SK-MEL-5 (cell line): Measurements from ENCODE around the gene PGGT1B. TPM values are rescaled to one million over a fixed set of nuclear protein-coding genes. Genes with fewer than 3 reads are reported as not detected.

Experiments
- DNase-seq: peaks from one replicate; pipeline ENCODE4 v3.0.0-alpha.2; 2016; ENCODE audit warnings: low read depth, low spot score
- in situ Hi-C: cut with HindIII; loops from 2 replicates; pipeline ENCODE4 v1.10.0; 2016; ENCODE audit warnings: low sequenced_read_pairs, high pct_unique_total_duplicates, low pct_unique_long_range_greater_than_20kb
- polyA plus RNA-seq, 2 experiments: library from polyadenylated mRNA; depleted of rRNA; stranded (reverse); fragments of >200 nt; gene quantifications; 2 replicates each; pipeline ENCODE4 v1.2.3, GENCODE V29; 2015
- total RNA-seq: library from RNA; depleted of rRNA; stranded (reverse); fragments of >200 nt; shearing (Covaris generic); gene quantifications from 2 replicates; pipeline ENCODE4 v1.2.3, GENCODE V29; 2014; rRNA removed

The PGGT1B gene
- 24.5 and 27.8 TPM in 2 replicates for total RNA-seq
- 4.3 and 9.2 TPM in 2 replicates for polyA plus RNA-seq (2015; cell fraction: cytosol; rRNA removed)
- 10.1 and 18.5 TPM in 2 replicates for polyA plus RNA-seq (2015; cell fraction: nucleus; rRNA removed)

DNA sequence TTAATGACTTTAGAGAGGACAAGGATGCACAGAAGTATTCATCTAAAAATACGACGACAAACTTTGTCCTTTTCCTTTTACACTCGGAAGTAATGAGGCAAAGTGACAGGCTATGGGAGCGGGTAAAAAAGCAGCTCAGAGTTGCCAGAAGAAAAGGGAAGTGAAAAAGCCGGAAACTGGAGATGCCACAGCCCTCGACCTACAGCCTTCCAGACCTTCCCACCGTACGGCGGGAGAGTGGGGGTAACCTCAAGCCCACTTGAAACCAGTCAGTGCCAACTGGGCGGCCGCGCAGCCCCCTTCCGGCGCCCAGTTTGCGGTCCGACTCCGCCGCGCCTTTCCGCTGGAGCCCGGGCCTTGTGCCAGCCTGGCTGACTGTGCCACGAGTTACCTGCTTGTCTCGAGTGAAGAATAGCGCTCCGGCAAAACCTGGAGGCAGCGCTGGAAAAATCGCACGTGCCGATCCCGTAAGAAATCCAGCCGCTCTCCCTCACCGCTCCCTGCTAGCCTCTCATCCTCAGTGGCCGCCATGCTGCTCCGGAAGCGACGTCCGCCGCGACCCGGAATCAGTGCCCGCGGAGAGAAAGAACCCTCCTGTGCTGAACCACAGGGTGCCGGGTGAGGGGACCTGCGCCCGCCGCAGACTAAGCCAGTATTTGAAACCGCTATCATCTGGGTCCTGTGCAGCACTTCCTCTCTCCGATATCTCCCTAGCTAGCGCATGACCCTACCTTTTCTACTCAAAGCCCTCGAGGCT is at the start of gene PGGT1B:
PGGT1B (minus strand) TSS at position 557 of the 757 bp plus-strand sequence; CDS start at position 531, 26 bp downstream.
- DNase-seq, result peak; percentile 68
- in situ Hi-C loops, result no loop called here

DNA sequence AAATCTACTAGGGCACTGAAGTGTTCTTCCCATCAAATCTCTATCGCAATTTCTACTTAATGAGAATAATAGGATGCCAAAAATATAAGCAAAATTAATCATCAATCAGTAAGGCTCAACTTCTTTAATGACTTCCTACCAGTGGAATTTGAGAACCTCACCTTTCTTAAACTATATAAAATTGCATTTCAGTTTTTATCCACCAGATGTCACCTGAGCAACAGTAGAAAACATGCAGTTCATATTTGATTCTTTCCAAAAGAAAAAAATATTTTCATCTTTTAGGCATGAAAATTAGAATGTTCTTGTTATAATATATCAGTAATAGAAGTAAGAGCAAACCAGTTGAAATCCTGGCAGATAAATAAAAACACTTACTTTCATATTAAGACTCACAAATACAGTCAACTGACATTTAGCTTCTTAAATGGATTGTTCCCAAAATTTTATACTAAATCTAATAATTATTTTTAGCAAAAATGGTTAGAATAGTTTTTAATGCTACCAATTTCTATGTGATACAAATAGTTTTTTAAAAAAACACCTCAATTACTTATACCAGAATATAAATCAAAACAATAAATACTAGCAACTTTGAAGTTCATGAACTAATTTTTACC is 47.2 kb upstream of the PGGT1B start:
- in situ Hi-C loops, result no loop called here
- DNase-seq, result peak; percentile 64

DNA sequence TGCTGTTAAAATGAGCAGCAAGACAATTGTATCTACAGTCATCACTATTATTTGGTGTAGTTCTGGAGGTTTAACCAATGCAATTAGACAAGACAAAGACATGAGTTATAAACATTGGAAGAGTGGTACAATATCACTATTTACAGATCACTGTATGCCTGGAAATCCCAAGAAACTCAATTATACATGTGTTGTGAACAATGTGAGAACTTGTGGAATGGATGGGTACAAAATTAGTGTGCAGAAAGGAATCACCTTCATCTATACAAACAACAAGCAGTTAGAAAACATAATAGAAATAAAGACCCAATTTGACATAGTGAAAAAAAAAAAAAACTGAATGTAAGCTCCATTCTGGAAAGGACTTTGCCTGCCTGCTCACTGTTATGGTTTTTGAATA is 46.1 kb upstream of the PGGT1B start:
- DNase-seq, result no peak
- in situ Hi-C loops, result no loop called here

DNA sequence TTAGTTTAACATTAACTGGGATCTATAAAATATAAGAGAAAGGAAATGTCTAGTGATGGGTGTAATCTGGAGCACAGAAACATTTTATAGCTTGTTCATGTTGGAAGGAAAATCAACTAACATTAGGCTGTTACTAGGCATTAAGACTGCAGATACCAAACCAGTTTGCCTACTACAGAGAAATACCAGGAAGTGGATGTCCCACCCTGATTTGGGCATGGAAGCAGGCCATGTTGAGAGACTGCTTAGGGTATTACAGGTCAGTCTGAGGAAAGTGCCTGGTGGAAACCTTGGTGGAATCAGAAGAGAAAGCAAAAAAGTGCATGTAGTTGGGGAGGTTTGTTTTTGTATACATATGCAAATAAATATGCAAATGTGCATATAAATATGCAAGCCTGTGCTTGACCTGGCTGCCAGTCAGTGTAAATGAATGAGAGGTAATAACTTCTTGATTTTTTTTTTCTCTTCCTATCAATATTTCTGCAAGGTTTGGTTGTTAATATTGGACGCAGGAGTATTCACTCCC is 43.4 kb upstream of the PGGT1B start:
- no peak for DNase-seq
- in situ Hi-C loops, result no loop called here

DNA sequence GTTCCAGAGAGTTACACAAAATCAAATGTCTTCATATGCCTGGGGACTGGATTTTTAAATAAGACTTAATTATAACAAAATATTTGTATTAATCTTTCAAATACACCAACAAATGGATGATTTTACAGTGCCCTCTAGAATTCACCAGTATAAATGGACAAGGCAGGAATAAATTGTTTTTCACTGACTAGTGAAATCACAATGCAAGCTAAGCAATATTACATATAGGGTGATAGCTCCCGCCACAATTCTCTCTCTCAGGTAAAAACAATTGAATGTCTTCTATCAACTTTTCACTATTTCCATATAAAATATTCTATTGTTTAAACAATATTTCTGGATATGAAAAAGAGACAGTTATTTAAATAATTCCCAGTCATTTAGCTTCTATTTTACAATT is 41.8 kb upstream of the PGGT1B start:
- DNase-seq, result no peak
- in situ Hi-C loops, result no loop called here

DNA sequence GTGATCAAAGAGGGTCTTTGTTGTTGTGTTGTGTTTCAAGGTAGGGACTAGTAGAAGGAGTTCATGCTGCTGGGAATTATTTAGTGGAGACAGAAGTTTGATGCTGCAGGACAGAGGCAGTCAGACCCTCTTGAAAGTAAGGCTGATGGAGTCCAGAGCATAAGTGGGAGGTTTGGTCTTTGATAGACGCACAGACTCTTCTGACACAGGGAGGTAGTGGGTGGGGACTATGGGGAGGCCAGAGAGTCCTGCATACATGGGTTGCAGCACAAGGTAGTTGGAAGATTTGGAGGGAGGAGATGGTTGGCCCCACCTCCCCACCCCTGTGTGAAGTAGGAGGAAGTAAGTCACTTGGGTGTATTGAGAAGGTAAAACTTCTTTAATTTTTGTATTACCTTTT is 36.1 kb upstream of the PGGT1B start:
- no peak for DNase-seq
- in situ Hi-C loops, result no loop called here

DNA sequence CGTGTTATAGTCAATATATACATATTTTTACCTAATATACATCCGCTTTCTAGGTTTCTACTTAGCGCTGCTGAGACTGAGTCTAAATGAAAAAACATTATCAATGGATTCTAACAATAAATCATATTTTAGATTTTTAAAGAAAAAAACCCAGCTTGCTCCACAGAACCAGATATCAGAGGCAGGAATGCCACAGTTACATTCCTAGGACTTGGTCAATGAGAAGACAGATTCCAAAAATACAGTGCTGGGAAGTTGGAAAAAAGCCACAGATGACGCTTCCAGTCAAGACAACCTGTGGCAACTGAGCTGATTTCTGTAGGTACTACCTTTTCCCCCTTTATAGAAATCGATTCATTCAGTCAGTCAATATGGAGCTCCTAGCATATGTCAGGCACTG is 34.4 kb upstream of the PGGT1B start:
- in situ Hi-C loops, result no loop called here
- DNase-seq, result no peak

DNA sequence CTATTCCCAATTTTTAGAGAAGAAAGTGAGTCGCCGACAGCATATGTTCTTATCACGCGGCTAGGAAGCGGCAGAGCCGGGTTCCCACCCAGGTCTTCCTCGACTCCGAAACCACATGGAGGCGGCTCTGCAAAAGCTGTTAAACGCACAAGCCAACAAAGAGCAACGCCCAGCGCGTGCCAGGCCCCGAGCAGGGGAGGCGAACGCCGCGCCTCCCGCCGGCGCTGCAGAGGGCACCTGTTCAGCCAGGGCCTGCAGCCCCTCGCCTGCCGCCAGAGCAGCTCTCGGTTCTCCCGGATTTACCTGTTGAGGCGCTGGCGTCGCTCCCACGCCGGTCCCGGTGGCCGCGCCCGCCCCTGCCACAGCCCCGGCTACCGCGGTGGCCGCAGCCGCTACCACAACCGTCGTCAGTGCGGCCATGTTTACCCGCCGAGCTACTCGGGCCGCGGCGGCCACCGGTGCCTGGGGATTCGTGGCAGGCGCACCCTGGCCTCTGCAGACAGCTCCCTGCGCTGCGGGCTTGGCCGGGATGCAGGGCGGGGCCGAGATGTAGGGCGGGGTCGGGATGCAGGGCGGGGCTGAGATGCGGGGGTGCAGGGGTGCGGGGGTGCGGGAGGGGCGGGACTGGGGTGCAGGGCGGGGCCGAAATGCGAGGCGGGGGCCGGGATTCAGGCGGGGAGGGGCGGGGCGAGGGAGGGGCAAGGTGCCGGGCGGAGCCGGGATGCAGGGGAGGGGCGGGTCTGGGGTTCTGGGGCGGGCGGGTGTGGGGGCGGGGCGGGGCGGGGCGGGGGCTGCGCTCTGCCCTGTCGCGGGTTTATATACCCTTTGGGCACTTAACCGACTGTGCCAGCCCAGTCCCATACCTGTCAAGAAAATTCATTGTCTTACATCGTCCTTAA is 33.7 kb upstream of the PGGT1B start, which contains the start of gene CCDC112:
CCDC112 (minus strand) TSS at position 531 of the 899 bp plus-strand sequence; CDS start at position 420, 111 bp downstream.
- peak; percentile 65 for DNase-seq
- in situ Hi-C loops, result no loop called here

DNA sequence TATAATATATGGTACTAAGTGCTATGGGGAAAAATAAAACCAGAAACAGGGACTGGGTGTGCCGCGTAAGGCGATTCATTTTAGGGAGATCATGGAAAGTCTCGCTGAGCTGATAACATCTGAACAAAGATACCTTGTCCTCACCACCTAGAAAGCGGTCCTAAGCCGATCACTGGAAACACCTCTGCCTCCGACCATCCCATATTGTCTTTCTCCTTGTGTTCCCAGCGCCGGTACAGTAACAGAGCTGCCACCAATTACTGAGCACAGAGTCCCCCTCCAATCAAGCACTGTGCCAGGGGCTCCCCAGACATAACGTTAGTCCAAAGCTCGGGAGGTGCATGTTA is 33.1 kb upstream of the PGGT1B start:
- in situ Hi-C loops, result no loop called here
- DNase-seq, result peak; percentile 13

DNA sequence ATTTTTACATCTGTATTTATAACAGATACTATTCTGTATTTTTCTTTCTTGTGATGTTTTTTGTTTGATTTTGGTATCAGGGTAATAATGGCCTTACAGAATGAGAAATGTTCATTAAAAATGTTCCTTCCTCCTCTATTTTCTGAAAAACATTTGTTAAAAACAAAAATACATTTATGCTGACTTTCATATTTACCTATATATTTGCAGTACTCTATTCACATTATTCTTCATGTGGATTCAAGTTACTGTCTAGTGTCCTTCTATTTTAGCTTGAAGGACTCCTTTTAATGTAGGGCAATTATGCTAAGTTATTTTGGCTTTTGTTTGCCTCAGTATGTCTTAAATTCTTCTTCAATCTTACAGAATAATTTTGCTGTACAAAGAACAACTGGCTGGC is 28.7 kb upstream of the PGGT1B start:
- in situ Hi-C loops, result no loop called here
- no peak for DNase-seq

DNA sequence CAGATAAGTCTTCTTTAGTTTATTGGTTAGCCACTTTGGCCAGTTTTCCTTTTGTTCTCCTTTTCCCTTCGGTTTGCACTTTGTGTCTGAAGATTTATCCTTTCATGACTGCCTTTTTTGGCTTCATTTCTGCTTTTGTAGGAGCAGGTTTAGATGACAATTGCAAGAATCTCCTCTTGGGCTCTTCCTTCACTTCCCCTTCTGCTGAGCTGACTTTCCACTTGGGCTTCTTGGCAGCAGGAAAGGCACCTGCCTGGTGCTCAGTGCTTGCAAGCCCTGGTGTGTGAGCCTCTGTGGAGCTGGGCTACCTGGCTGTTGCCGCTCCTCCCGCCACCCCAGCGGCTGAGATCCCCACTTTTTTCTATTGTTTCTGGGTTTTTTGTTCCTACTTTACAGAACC is 26.4 kb upstream of the PGGT1B start:
- in situ Hi-C loops, result no loop called here
- no peak for DNase-seq

DNA sequence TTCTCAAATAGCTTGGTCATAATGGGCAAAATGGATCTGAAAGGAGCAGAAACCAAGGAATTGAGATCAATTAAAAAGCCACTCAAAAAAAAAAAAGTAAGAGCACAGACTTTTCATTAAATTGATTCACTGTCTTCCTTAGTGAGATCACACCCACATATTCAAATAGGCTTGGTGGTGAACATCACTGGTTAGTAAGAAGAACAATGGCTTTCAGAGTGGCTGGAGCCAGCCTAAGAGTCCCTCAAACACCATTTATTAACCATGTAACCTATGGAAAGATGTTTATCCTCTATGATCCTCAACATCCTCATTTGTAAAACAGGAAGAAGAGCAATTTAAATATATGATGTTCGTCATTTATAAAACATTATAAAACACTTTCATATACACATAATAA is 21.3 kb upstream of the PGGT1B start:
- DNase-seq, result no peak
- in situ Hi-C loops, result no loop called here

DNA sequence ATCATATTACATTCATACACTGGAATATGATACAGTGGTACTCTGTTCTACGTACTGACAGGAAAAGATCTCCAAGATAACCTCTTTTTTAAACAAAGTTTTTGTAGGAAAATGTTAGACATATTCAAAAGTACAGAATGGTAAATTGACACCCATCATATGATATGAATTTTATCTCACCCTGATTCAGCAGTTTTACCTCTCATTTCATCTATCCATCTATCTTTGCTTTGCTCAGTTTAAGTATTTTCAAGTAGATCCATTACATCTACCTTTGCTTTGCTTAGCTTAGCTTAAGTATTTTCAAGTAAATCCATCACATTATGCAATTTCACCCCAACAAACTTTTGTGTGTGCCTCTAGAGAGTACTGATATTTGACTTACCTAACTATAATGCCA is 19.5 kb upstream of the PGGT1B start:
- DNase-seq, result no peak
- in situ Hi-C loops, result no loop called here

DNA sequence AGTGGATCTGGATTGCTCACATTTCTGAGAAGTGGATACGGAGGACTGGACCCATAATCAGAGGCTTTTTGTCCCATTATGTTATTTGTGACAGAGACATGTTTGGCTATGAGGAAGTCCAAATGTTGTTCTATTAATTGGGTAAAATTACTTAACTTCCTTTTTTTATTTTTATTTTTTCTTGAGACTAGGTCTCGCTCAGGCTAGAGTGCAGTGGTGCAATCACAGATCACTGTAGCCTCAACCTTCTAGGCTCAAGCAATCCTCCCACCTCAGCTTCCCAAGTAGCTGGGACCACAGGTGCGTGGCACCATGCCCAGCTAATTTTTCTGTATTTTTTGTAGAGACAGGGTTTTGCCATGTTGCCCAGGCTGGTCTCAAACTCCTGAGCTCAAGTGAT is 11.9 kb upstream of the PGGT1B start:
- in situ Hi-C loops, result no loop called here
- DNase-seq, result no peak

DNA sequence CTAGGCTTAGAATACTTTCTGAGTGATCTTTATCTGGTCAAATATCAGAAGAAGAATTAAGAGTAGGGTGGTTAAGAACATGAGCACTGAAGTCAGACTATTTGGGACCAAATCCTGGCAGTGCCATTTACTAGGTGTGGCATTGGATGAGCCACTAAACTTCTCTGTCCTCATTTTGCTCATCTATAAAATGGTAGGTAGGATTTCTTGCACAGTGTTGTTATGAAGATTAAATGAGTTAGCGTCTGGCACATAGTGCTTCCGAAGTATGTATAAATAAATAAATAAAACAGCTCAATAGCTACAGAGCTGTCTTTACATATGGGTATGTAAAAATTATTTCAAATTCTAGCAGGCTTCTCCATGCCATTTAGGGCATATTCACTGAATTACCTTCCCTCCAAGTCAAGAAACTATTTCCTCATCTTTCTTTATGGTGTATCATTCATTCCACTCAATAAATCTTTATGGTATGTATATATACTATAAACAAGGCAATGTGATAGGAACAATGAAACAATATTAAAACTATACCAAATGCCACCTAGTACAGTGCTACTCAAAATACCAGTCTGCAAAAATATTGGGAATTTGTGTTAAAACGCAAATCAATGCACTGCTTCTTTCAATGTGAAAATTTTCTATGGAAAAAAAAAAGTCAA is 9.8 kb upstream of the PGGT1B start:
- in situ Hi-C loops, result no loop called here
- DNase-seq, result no peak

DNA sequence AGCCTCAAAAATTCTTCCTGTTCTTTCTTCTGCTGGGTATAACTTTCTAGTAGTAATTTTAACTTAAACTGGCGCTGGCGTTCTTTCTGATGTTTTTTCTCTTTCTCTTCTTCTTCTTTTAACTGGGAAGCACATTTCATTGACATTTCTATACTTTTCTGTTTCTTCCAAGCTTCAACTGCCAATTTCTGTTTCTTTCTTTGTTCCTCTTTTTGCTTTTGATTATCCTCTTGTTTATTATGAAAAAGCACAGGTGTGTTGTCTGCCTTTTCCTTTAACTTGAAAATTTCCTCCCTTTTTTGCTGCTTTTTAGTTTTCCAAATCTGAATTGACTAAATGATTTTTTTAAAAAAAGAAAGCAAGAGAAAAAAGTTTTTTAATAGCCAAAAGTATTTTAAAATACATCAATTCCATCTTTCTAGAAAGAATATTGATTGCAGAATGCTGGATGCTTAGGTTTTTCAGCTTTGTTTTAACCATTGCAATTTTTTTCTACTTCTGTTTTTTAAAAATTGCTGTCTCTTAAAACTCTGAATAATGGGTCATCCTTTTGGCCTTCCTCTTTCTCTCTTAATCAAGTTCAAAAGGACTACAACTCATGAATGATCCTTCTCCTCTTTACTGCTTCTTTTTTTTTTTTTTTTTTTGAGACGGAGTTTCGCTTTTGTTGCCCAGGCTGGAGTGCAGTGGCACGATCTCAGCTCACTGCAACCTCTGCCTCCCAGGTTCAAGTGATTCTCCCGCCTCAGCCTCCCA is 8.8 kb upstream of the PGGT1B start:
- DNase-seq, result no peak
- in situ Hi-C loops, result no loop called here

DNA sequence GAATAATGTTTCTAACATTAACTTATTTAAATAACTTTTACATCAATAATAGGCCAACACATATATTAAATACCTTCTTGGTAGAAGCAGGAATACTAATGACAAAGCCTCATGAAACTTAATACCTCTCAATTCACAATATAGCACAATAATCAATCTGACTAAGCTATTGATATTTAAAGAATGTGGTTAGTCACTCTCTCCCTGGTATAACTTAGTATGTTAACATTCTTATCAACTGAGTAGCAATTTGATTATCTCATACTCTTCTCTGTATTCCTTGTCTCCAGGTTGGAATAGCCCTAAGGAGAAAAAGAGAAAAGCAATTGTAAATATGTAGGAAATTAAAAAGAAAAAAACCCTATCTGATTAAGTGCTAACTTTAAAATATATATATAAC is 4.9 kb upstream of the PGGT1B start:
- in situ Hi-C loops, result no loop called here
- no peak for DNase-seq
